HL-60/S4 treated with retinoic acid at 250 ng/mL for 4 days and 3 days (cell line): ENCODE measurements around the gene ALDH1A1.

Source experiments
- in situ Hi-C: fragments of 300-500 bp; cut with MboI; formaldehyde crosslinking; loops from 2 replicates; pipeline ENCODE4 v1.7.0; 2022; ENCODE audit warnings: low sequenced_read_pairs

The ALDH1A1 gene

GRCh38 chr9:72952914-72953313, at the start of gene ALDH1A1:
TSS of gene ALDH1A1 (minus strand) at chr9:72953053. CDS start at chr9:72953000, 53 bp downstream.
- in situ Hi-C loops = no loop called here

GRCh38 chr9:73001860-73002259, 49.0 kb upstream of the ALDH1A1 start:
- in situ Hi-C loops = no loop called here

GRCh38 chr9:72998363-72998762, 45.5 kb upstream of the ALDH1A1 start:
- in situ Hi-C loops = no loop called here

GRCh38 chr9:72997387-72997995, 44.6 kb upstream of the ALDH1A1 start:
- in situ Hi-C loops = no loop called here

GRCh38 chr9:72996684-72997314, 43.9 kb upstream of the ALDH1A1 start:
- in situ Hi-C loops = no loop called here

GRCh38 chr9:72996114-72996513, 43.3 kb upstream of the ALDH1A1 start:
- in situ Hi-C loops = no loop called here

- in situ Hi-C loops = no loop called here
Measured at GRCh38 chr9:72995131-72996024, 42.5 kb upstream of the ALDH1A1 start.

- in situ Hi-C loops = no loop called here
Measured at GRCh38 chr9:72991772-72992171, 38.9 kb upstream of the ALDH1A1 start.

- in situ Hi-C loops = no loop called here
Measured at GRCh38 chr9:72990397-72991182, 37.7 kb upstream of the ALDH1A1 start.

- in situ Hi-C loops = no loop called here
Measured at GRCh38 chr9:72986522-72987116, 33.8 kb upstream of the ALDH1A1 start.

- in situ Hi-C loops = no loop called here
Measured at GRCh38 chr9:72985746-72986145, 32.9 kb upstream of the ALDH1A1 start.

- in situ Hi-C loops = no loop called here
Measured at GRCh38 chr9:72984991-72985390, 32.1 kb upstream of the ALDH1A1 start.

- in situ Hi-C loops = no loop called here
Measured at GRCh38 chr9:72984226-72984947, 31.5 kb upstream of the ALDH1A1 start.

- in situ Hi-C loops = no loop called here
Measured at GRCh38 chr9:72983512-72984225, 30.8 kb upstream of the ALDH1A1 start.

GRCh38 chr9:72983056-72983455, 30.2 kb upstream of the ALDH1A1 start:
- in situ Hi-C loops = no loop called here

GRCh38 chr9:72982146-72982799, 29.4 kb upstream of the ALDH1A1 start:
- in situ Hi-C loops = no loop called here

- in situ Hi-C loops = no loop called here
Measured at GRCh38 chr9:72981433-72981832, 28.6 kb upstream of the ALDH1A1 start.

GRCh38 chr9:72980600-72981265, 27.9 kb upstream of the ALDH1A1 start:
- in situ Hi-C loops = no loop called here
